Fibroblast of skin of right quadriceps (primary cell): Measurements from ENCODE around the gene COQ6.
"Not testable (repeated sequence)": the region's sequence is repeated elsewhere in the genome, so short reads cannot be mapped to it uniquely, and the experiment has no call there.

Source experiments
- DNase-seq: peaks from one replicate; pipeline ENCODE4 v3.0.0-alpha.2; 2013

The COQ6 gene

DNA sequence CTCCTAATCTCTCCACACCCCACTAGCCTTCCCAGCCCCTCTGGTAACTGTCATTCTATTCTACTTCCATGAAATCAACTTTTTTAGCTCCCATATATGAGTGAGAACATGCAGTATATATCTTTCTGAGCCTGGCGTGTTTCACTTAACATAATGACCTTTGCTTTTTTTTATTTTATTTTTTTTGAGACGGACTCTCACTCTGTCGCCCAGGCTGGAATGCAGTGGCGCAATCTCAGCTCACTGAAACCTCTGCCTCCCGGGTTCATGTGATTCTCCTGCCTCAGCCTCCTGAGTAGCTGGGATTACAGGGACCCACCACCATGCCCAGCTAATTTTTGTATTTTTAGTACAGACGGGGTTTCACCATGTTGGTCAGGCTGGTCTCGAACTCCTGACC is 38.6 kb downstream of the COQ6 start:
- not testable (repeated sequence) for DNase-seq

DNA sequence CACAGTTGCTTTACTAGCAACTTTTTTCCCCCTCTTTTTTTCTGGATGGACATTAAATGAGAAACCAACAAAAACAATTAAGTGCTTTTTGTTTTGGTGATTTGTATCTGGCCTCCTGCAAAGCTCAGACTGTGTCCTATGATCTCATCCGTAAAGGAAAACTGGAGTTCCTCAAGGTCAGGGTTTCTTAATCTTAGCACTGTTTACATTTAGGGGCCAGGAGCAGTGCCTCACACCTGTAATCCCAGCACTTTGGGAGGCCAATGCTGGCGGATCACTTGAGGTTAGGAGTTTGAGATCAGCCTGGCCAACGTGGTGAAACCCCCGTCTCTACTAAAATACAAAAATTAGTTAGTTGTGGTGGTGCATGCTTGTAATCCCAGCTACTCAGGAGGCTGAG is 41.0 kb downstream of the COQ6 start:
- DNase-seq = no peak

DNA sequence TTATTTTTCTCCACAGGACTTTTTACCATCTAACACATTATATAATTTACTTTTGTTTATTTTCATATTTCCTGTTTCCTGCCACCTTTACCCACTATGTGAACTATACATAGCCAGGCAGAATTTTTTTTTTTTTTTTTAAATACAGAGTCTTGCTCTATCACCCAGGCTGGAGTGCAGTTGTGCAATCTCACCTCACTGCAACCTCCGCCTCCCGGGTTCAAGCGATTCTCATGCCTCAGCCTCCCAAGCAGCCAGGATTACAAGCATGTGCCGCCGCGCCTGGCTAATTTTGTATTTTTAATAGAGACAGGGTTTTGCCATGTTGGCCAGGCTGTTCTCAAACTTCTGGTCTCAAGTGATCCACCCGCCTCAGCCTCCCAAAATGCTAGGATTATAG is 44.8 kb downstream of the COQ6 start:
- not testable (repeated sequence) for DNase-seq

DNA sequence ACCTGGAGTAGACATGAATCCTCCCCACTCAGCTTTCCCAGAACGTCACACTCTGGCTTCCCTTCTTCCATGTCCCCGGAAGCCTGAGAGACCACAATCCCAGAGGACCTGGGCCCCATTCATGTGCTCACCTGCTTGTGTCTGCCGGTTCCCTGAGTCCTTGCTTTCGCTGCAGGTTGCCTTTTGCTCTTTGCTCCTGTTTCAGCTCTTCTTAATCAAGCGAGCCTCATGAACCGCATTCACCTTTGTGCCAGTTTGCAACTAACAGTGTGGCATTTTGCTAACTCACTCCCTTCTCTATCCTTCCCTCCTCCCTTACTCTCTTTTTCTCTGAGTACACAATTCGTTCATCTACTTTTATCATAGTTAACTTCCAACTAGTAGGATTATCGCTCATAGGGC is 45.9 kb downstream of the COQ6 start:
- DNase-seq = no peak

DNA sequence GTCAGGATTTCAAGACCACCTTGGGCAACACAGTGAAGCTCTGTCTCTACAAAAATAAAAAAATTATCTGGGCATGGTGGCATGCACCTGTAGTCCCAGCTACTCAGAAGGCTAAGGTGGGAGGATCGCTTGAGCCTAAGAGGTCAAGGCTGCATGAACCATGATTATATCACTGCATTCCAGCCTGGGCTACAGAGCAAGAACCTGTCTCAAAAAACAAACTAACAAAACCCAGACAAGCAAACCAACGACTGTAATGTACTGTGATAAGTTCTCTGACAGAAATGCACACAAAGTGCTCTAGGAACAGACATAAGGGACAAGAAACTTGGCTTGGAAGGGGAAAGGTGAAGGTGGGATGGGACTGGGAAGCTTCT is 46.6 kb downstream of the COQ6 start:
- no peak for DNase-seq

DNA sequence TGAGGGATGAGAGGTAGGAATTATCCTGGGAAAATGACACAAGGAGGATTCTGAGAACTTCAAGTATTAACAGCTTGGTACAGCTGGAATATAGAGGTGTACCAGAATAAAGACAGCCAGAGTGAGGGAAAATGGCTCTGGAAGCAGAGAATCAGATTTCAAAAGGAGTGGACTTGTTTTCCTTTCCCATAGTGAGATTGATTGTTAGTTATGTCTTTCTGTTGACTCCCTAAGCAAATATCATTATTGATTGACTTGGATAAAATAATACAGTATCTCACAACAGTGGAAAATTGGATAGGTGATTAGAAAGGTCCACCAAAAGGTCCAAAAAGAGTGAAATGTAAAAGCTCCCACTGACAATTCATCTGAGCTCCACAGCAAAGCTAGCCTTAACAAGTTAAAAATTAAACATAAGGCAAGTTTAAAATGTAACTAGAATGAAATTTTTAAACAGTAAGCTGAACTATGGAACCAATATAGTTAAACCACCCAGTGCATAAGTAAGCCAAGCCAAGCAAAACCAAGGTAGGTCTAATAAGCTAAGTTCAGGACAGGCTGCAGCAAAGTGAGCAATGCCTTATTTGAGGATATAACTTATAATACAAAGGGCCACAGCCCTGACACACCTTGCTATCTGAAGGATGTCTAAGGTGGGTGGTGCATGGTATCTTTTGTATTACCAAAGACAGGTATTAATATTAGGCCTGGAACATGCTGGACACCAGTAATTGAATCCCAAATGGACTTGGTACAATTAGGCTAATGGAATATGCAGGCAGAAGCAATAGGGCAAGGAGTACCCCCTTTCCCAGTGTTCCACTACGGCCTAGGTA is 47.2 kb downstream of the COQ6 start:
- no peak for DNase-seq

DNA sequence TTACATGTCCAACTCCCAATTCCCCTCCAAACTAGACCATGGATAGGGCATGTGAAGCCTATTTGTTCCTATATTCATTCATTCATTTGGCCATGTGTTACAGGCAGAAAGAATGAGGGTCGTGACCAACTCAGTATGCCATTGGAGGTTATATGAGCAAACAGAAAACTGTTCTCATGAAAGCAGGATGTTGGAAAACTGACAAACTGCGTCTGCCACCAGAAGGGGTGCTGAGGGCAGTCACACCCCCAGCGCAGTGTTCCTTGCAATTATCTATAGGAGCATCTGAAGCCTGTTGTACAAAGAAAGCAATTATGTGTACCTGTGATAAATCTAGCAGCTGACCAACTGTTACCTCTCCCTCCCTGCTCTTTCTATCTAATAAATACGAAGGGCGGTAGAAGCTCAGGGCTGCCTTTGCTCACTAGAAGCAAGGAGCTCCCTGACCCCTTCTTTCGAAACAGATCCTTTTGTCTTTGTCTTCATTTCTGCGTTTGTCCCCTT is 47.9 kb downstream of the COQ6 start:
- DNase-seq = no peak

DNA sequence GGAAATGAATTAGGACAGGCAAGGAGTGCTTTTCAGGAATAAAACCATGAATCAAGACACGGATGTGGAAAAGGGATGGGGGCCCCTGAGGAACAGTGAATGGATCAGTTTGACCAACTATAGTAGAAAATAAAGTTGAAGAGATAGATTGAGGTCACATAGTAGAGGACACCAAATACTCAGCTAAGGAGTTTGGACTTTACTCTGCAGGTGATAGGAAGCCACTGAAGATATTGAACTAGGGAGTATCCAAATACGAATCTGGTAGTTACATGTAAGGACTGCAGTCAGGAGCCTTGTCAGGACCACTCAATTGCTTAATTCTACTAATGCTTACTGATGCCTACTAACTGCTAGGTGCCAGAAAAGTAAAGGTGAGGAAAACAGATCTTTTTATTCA is 48.6 kb downstream of the COQ6 start:
- DNase-seq = no peak

DNA sequence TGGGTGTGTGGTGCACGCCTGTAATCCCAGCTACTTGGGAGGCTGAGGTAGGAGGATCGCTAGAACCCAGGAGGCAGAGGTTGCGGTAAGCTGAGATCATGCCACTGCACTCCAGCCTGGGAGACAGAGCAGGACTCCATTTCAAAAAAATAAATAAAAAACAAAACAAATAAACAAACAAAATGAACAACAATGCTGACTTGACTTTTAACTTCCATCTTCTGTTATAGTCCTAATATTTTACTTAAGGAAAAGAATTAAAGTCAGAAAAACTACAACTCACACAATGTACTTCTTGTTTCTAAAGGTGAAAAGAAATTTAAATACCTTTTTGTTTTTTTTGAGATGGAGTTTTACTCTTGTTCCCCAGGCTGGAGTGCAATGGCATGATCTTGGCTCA is 55.6 kb downstream of the COQ6 start:
- DNase-seq = not testable (repeated sequence)

DNA sequence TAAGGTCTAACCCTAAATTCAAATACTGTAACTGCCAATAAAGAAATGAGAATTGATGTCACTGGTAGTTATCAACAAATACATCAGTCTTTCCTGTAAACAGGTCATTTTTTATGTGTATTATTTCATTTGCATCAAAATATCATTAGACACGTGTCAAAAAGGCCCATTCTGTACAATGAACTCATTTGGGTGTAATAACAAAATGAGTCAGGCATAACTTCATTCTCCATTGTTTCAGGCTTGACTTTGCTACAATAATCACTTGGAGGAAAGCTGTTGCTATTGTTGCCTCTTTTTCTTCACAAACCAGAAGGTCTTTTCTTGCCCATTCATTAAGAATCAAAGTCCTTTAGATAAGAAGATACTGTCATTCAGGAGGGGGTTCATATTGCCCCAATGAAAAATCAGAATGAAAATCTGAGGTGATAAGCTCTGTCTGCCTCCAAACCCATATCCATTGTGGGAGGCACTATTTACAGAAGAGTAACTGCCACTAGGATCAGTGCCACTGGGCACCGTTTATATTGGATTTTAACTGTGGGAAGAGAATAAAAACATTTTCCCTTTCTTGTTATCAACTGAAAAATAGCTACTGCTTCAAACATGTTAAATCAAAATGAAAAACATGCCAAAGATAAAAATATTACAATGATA is 58.9 kb downstream of the COQ6 start:
- no peak for DNase-seq
